NCI-H2227 treated with DMSO at 0.1 percent for 48 hours (cell line): ENCODE data around the gene BLOC1S3.
A peak's percentile ranks its signal among the peaks of the same experiment; 100 is the strongest.

ENCODE experiments used
- DNase-seq: peaks from one replicate; lab custom pipeline; 2025; lab: John Stamatoyannopoulos, UW

The BLOC1S3 gene

DNA sequence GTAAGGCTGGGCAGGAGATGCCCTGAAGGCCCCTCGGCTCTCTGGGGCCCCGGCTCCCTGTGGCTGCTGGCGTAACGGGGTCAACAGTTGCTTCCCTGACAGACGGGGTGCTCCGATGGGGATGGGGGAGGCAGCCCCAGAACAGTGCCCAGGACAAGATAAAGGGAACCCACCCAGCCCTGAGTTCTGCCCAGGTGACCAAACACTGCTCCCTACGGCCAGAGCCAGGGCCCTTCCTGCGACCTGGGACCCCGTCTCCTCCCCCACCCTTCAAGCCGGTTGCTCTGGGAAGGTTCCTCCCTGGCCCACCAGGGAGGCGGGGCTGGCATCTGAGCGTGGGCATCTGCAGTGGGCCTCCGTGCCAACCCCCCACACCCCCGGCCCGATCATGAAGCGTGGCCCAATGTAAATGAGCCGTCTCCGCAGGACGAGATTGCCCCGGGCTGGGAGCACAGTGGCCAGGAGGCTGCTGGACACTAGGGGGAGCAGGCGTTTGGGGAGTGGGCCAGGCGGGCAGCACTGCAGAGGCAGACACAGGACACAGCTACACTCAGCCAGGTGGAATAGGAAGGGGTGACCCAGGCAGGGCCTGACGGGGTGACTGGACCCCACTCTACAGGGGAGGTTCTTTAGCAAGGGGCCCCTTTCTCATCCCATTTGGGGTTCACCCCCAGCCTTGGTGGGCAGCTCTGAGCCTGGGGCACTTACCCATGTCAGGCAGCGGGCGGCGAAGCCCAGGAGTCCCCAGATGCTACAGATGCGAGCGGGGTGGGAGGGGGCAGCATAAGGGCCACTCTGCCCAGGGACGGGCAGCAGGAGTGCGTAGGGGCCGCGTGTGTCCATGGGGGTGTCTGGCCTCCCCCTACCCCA lies 16.6 kb upstream of the BLOC1S3 start:
- no peak for DNase-seq

- no peak for DNase-seq
Observed at GRCh38 chr19:45162608-45163143, 15.9 kb upstream of the BLOC1S3 start.

DNA sequence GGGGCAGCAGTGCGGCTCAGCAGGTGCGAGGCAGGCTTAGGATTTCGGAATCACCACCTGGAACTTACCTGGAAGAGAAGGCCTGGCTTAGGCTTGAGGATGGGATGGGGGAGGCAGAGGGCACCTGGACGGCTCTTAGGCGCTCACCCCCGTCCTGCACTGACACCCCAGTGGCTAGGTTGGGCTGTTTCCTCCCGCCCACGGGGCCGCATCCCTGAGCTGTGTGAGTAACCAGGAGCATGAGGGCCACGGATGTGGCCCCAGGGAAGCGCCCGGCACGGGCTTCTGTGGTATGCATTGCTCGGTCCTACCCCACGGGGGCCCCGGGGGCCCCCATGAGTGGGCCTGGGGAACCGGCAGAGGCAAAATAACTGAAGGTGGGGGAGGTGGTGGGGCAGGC lies 15.4 kb upstream of the BLOC1S3 start:
- DNase-seq = no peak

- DNase-seq = no peak
Observed at GRCh38 chr19:45163751-45164460, 14.7 kb upstream of the BLOC1S3 start.

- no peak for DNase-seq
Observed at GRCh38 chr19:45164577-45165335, 13.8 kb upstream of the BLOC1S3 start.

- no peak for DNase-seq
Observed at GRCh38 chr19:45166723-45167252, 11.8 kb upstream of the BLOC1S3 start.

GRCh38 chr19:45168767-45169351 lies 9.7 kb upstream of the BLOC1S3 start:
- DNase-seq = no peak

- DNase-seq = no peak
Observed at GRCh38 chr19:45169602-45170001, 9.0 kb upstream of the BLOC1S3 start.

GRCh38 chr19:45170146-45171106 lies 8.2 kb upstream of the BLOC1S3 start:
- DNase-seq = no peak

- no peak for DNase-seq
Observed at GRCh38 chr19:45171211-45171623, 7.4 kb upstream of the BLOC1S3 start.

DNA sequence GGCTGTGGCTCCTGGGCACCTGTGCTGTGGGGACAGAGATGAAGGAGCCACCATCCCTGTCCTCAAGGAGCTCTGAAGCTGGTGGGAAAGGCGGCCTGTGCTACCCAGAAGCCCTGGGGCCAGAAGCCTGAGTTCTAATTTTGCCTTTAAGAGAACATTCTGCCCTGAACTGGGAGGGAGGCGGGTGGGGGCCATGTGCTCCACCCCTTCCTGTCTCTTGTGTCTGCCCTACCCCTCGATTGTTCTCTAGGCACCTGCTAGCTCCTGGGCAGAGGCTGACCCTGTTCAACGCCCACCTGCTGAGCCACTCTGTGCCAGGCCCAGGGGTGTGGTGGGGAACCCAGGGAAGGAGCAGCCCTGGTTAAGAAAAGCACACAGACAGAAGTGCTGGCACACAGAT lies 6.4 kb upstream of the BLOC1S3 start:
- DNase-seq = no peak

DNA sequence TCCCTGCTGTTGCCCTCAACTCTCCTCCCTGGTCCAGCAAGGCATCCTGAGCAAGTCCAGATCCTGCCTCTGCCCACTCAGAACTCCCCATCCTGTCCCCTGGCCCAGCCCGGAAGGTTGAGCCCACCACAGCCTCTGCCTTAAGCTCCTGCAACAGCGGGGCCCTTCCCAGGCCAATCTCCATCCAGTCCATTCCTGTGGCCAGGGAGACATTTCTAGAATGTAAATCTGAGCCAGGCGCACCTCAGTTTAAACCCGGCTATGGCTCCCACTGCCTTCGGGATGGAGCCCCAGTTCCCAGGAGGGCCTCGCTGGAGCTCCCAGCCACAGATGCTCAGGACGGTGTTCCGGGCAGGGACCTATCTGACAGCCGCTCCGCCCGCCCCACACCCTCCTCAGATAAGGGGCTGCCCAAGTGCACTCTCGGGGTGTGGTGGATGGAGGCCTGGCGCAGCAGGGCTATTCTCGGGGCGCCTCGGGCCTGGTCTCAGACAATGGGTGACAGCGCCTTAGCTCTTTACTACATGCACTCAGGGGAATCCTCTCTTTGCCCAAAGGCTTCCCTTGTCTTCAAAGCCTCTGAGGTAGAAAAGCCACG lies 5.9 kb upstream of the BLOC1S3 start:
- no peak for DNase-seq

DNA sequence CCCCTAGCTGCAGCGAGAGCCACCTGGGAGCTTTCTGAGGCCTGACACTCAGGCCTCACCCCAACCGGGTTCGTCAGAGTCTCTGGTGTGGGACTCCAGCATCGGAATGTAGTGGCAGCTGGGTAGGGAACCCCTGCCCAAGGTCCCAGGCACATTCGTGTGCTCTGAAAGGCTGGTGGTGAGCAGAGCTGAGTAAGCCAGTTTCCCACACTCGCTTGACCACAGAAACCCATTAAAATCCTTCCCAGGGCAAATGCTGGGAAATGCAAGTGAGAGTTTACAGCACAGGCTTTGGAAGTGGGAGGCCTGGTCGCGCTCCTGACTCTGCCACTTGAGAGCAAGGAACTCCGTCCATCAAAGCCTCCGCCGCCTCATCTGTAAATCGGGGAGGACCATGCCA lies 4.8 kb upstream of the BLOC1S3 start:
- no peak for DNase-seq

DNA sequence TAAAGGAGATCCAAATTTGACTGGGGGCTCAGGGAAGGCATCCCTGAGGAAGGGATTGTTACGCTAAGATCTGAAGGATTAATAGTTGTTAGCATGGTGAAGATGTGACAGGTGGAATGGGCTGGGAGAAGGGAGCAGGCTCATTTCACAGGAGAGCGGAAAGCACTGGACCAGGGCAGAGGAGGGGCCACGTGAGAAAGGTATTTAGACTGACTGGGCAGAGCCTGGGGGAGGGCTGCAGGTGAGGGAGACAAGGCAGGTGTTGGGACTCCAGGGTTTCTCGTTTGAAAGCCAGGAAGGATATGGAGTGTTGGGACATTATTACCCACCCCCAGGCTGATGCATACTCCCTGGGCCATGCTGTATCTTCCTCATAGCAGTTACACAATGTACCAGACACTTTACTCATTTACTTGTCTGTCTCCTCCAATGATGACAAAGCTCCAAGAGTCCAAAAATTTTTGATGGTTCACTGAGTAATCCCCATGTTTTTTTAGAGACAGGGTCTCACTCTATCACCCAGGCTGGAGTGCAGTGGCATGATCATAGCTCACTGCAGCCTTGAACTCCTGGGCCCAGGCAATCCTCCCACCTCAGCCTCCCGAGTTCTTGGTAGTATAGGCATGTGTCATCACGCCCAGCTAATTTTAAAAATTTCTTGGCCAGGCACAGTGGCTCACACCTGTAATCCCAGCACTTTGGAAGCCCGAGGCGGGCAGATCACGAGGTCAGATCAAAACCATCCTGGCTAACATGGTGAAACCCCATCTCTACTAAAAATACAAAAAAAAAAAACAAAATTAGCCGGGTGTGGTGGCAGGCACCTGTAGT lies 2.9 kb upstream of the BLOC1S3 start:
- no peak for DNase-seq

DNA sequence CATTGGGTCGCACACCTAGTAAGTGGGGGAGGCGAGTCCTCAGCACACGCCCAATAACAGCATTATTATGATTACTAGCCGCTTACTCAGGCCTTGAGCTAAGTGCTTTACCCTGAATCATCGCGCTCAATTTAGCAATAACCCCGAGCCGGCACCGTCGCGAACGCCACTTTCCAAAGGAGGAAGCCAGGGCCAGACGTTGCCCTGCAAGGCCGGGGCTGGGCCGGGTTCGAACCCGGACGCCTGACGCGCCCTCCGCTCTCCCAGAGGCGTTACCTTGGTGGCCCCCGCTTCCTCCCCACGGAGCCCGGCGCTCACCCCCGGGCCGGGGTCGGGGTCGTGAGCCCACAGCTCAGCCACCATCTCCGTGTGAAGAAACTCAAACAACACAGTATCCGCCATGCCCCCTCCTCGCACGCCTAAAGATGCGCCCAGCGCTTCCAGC lies 745 bp upstream of the BLOC1S3 start, which contains the start of gene TRAPPC6A:
Gene TRAPPC6A (minus strand): TSS at position 421 of the 445 bp plus-strand sequence. CDS start 19 bp downstream, at position 402.
- DNase-seq = peak; percentile 56

DNA sequence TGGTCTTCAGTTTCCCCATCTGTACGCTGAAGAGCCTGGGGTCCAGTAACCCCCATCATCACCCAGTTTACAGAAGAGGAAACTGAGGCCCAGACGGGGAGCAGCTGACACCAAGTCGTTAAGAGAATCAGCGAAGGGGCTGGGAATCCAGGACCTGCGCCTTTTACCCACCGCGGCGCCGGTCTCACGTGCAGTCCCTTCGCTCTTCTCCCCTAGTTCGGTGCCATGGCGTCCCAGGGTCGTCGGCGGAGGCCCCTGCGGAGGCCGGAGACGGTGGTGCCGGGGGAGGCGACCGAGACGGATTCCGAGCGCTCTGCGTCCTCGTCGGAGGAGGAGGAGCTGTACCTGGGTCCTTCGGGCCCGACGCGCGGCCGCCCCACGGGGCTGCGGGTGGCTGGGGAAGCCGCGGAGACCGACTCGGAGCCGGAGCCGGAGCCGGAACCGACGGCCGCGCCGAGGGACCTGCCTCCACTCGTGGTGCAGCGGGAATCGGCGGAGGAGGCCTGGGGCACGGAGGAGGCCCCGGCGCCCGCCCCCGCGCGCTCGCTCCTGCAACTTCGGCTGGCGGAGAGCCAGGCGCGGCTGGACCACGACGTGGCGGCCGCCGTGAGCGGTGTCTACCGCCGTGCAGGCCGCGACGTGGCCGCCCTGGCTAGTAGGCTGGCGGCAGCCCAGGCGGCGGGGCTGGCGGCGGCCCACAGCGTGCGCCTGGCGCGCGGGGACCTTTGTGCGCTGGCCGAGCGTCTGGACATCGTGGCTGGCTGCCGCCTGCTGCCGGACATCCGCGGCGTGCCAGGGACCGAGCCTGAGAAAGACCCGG lies 698 bp downstream of the BLOC1S3 start:
- DNase-seq = no peak

DNA sequence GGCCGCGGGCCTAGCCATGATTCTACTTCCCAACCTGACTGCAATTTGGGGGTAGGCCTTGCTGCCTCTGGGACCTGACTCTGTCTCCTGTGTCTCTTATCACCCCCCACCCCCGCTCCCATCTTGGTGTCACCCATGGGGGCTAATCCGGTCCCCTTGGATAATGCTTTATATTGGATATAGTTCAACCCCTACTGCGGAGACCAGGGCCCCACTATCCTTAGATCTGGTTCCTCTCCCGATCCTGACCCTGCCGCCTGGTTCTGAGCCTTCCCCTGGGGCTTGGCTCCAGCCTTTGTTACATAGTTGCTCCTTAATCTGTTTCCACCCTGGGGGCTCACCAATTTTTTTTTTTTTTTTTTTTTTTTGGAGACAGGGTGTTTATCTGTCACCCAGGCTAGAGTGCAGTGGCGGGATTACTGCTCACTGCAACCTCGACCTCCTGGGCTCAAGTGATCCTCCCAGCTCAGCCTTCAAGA lies 1.3 kb downstream of the BLOC1S3 start:
- DNase-seq = no peak

- DNase-seq = no peak
Observed at GRCh38 chr19:45180936-45181335, 2.4 kb downstream of the BLOC1S3 start.
